ENCODE measurements around the gene ESPNL. TPM values are rescaled to one million over a fixed set of nuclear protein-coding genes. Genes with fewer than 3 reads are reported as not detected.

ESPNL gene
- total RNA-seq, 1 experiment from 2014 or later: 1.1 TPM

- TF ChIP-seq ZNF532 (CRISPR knock-in tag; IDR thresholded peaks at IDR 0.05; ENCODE audit: borderline replicate concordance) (no peak), PRRX2 (CRISPR knock-in tag; IDR thresholded peaks at IDR 0.05) (no peak), OVOL2 (CRISPR knock-in tag; IDR thresholded peaks at IDR 0.05; ENCODE audit: borderline replicate concordance) (no peak), ZNF512 (CRISPR knock-in tag; IDR thresholded peaks at IDR 0.05; ENCODE audit: borderline replicate concordance) (no peak), NFATC4 (CRISPR knock-in tag; IDR thresholded peaks at IDR 0.05) (no peak), ATF6 (CRISPR knock-in tag; IDR thresholded peaks at IDR 0.05) (no peak), NFYB (CRISPR knock-in tag; conservative IDR thresholded peaks at IDR 0.05; ENCODE audit: low read depth) (no peak), NFE2L1 (CRISPR knock-in tag; IDR thresholded peaks at IDR 0.05) (no peak), MLX (CRISPR knock-in tag; IDR thresholded peaks at IDR 0.05) (no peak)
- TF ChIP-seq, protein P1, sequence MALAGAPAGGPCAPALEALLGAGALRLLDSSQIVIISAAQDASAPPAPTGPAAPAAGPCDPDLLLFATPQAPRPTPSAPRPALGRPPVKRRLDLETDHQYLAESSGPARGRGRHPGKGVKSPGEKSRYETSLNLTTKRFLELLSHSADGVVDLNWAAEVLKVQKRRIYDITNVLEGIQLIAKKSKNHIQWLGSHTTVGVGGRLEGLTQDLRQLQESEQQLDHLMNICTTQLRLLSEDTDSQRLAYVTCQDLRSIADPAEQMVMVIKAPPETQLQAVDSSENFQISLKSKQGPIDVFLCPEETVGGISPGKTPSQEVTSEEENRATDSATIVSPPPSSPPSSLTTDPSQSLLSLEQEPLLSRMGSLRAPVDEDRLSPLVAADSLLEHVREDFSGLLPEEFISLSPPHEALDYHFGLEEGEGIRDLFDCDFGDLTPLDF (CRISPR knock-in tag; IDR thresholded peaks at IDR 0.05): no peak
- TF ChIP-seq, protein P2, sequence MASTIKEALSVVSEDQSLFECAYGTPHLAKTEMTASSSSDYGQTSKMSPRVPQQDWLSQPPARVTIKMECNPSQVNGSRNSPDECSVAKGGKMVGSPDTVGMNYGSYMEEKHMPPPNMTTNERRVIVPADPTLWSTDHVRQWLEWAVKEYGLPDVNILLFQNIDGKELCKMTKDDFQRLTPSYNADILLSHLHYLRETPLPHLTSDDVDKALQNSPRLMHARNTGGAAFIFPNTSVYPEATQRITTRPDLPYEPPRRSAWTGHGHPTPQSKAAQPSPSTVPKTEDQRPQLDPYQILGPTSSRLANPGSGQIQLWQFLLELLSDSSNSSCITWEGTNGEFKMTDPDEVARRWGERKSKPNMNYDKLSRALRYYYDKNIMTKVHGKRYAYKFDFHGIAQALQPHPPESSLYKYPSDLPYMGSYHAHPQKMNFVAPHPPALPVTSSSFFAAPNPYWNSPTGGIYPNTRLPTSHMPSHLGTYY (CRISPR knock-in tag; IDR thresholded peaks at IDR 0.05): no peak
- ChIA-PET POLR2A (interaction anchor here (0.8 kb wide), 1 partner anchor 32 kb away, joined by 3 read pairs; the partner anchor contains the start of gene SCLY), CTCF (interaction anchor here (0.6 kb wide), 1 partner anchor 186 kb away, joined by 3 read pairs; no protein-coding TSS in a partner anchor)
- H3K27ac Mint-ChIP-seq: peak overlapping the region; percentile 36; the same call in 1 of the 2 replicates
- DNase-seq (ENCODE audit: low spot score) (no peak), ATAC-seq (no peak)
- H3K4me1 Mint-ChIP-seq: peaks cover 34% of the 10 kb centered on the region
- H3K9me3 Mint-ChIP-seq: no peaks in the 10 kb centered on the region
- H3K36me3 Mint-ChIP-seq: peaks cover 19% of the 10 kb centered on the region
- H3K4me3 Mint-ChIP-seq: no peak overlapping the region
- H3K27me3 Mint-ChIP-seq (ENCODE audit: low read depth): no peaks in the 10 kb centered on the region
Observed at GRCh38 chr2:238092486-238093035, 7.6 kb upstream of the ESPNL start.

Data from WTC11 (cell line).